Skeletal muscle tissue (tissue), 4 donors: ENCODE data around the gene NOL4L. TPM values are rescaled to one million over a fixed set of nuclear protein-coding genes. Genes with fewer than 3 reads are reported as not detected.
"Not testable (repeated sequence)": the region's sequence is repeated elsewhere in the genome, so short reads cannot be mapped to it uniquely, and the experiment has no call there.

Experiments
- H3K27ac ChIP-seq: one replicate; pipeline ENCODE4 v1.7.0; 2013; ENCODE audit warnings: mild to moderate bottlenecking, low read depth, low read length, inconsistent platforms
- H3K27me3 ChIP-seq, 3 donors: one replicate each; pipeline ENCODE4 v1.7.0; 2013; ENCODE audit warnings: low read length in 3 of 3; ENCODE audit not compliant: control insufficient read depth in 3 of 3, insufficient read depth in 3 of 3
- H3K36me3 ChIP-seq, 3 donors: one replicate each; pipeline ENCODE4 v1.7.0; 2013; ENCODE audit warnings: low read length in 3 of 3; ENCODE audit not compliant: control insufficient read depth in 3 of 3, insufficient read depth in 3 of 3
- H3K4me1 ChIP-seq, 3 donors: one replicate each; pipeline ENCODE4 v1.7.0; 2013; ENCODE audit warnings: low read length in 3 of 3, mild to moderate bottlenecking in 3 of 3; ENCODE audit not compliant: control insufficient read depth in 3 of 3, insufficient read depth in 3 of 3
- H3K4me3 ChIP-seq, 3 donors: one replicate each; pipeline ENCODE4 v1.7.0; 2013; ENCODE audit warnings: low read length in 3 of 3
- H3K9ac ChIP-seq, 3 donors: one replicate each; pipeline ENCODE4 v1.7.0; 2013; ENCODE audit warnings: low read length in 3 of 3, mild to moderate bottlenecking in 3 of 3, moderate library complexity in 2 of 3, low read depth in 1 of 3
- H3K9me3 ChIP-seq, 3 donors: one replicate each; pipeline ENCODE4 v1.7.0; 2013; ENCODE audit warnings: low read length in 3 of 3; ENCODE audit not compliant: control insufficient read depth in 3 of 3
- total RNA-seq: library from RNA; depleted of rRNA; stranded (reverse); fragments of >200 nt; gene quantifications from one replicate; pipeline ENCODE4 v1.2.3, GENCODE V29; 2014
- donor health status: Osteomylitis.

NOL4L gene
- total RNA-seq, 1 donor from 2014 or later: 4.2 TPM

DNA sequence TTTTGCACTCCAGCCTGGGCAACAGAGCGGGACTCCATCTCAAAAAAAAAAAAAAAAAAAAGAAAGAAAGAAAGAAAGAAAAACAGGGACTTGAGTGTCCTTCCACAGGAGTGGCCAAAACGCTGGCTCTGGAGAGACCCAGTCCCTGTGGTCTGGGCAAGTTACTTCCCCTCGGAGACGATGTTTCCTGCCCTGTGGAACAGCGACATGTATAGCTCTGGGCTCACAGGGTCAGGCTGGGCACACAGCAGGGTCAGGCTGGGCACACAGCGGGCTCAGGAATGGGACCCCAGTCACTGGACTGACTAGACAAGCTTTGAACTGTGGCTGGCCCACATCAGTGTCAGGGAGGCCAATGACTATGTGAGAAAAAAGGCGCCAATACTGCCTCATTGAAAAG is 116.3 kb downstream of the NOL4L start:
- Histone ChIP-seq H3K4me1 (peaks cover 30 to 45% (median 40%) of the 10 kb centered on the region in 3 donors), H3K4me3 (no peak overlapping the region), H3K27ac (no peak overlapping the region), H3K36me3 (no peaks in the 10 kb centered on the region), H3K9me3 (no peaks in the 10 kb centered on the region), H3K27me3 (no peaks in the 10 kb centered on the region), H3K9ac (no peak overlapping the region)

GRCh38 chr20:32468313-32468640 is 116.9 kb downstream of the NOL4L start:
- no peak overlapping the region for H3K4me3 ChIP-seq
- H3K4me1 ChIP-seq: peaks cover 26 to 41% (median 34%) of the 10 kb centered on the region in 3 donors
- H3K27ac ChIP-seq: no peak overlapping the region
- no peaks in the 10 kb centered on the region for H3K27me3 ChIP-seq
- peak overlapping the region in 1 of 3 donors; percentile 43 for H3K9ac ChIP-seq
- H3K36me3 ChIP-seq: no peaks in the 10 kb centered on the region
- no peaks in the 10 kb centered on the region for H3K9me3 ChIP-seq

- H3K27ac ChIP-seq: peak overlapping the region; percentile 25
- H3K36me3 ChIP-seq: no peaks in the 10 kb centered on the region
- no peaks in the 10 kb centered on the region for H3K27me3 ChIP-seq
- H3K4me1 ChIP-seq: peaks cover 22 to 38% (median 30%) of the 10 kb centered on the region in 3 donors
- no peaks in the 10 kb centered on the region for H3K9me3 ChIP-seq
- H3K9ac ChIP-seq: peak overlapping the region in 1 of 3 donors; percentile 43
- no peak overlapping the region for H3K4me3 ChIP-seq
Observed at GRCh38 chr20:32467506-32468312, 117.4 kb downstream of the NOL4L start.

- no peaks in the 10 kb centered on the region for H3K27me3 ChIP-seq
- no peak overlapping the region for H3K9ac ChIP-seq
- H3K9me3 ChIP-seq: no peaks in the 10 kb centered on the region
- H3K4me1 ChIP-seq: peaks cover 19 to 31% (median 28%) of the 10 kb centered on the region in 3 donors
- H3K4me3 ChIP-seq: no peak overlapping the region
- no peak overlapping the region for H3K27ac ChIP-seq
- H3K36me3 ChIP-seq: no peaks in the 10 kb centered on the region
Observed at GRCh38 chr20:32466739-32467505, 118.2 kb downstream of the NOL4L start.

- H3K9ac ChIP-seq: peak overlapping the region in 1 of 3 donors; percentile 16
- not testable (repeated sequence) for H3K27ac ChIP-seq, H3K9me3 ChIP-seq, H3K4me3 ChIP-seq, H3K36me3 ChIP-seq, H3K27me3 ChIP-seq
- peaks cover 16 to 30% (median 23%) of the 10 kb centered on the region in 3 donors for H3K4me1 ChIP-seq
Observed at GRCh38 chr20:32465901-32466675, 119.0 kb downstream of the NOL4L start.

DNA sequence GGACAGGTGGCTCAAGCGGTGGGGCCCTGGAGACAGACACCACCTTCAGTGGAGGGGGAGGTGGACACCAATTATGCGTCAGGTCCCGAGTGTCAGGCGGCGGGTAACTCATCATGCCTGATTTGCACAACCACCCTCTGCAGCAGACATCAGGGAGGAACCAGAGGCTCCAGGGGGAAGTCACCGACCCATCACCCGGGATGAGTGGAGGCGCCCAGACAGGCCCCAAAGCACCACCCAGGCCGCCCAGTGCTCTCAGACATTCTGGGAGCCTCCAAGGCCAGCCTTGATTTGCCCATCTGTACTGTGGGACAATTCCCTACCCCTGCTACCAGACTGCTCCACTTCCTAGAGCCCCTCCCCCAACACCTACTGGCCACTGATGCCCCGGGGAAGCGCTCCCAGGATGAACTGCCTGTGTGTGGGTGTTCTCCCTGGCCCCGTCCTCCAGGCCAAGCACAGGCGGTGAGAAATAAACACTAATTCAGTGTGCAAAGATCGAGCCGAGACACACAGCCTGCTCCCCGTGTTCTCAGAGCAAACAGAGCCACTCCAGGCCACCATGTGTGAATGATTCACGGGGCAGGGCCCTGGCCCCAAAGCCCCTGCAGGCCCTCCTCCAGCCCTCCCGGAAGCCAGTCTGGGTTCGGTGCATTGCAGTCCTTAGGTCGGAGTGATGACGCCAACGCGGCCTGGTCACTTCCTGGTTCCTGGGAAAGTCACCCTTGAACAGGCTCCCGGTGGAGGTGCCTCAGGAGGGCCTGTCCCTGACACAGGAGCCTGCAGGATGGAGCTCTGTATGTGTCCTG is 119.8 kb downstream of the NOL4L start:
- Histone ChIP-seq H3K9ac (peak overlapping the region in 1 of 3 donors; percentile 16), H3K4me3 (no peak overlapping the region), H3K4me1 (peaks cover 8 to 23% (median 17%) of the 10 kb centered on the region in 3 donors), H3K27ac (peak overlapping the region; percentile 36), H3K27me3 (no peaks in the 10 kb centered on the region), H3K9me3 (no peaks in the 10 kb centered on the region), H3K36me3 (no peaks in the 10 kb centered on the region)

DNA sequence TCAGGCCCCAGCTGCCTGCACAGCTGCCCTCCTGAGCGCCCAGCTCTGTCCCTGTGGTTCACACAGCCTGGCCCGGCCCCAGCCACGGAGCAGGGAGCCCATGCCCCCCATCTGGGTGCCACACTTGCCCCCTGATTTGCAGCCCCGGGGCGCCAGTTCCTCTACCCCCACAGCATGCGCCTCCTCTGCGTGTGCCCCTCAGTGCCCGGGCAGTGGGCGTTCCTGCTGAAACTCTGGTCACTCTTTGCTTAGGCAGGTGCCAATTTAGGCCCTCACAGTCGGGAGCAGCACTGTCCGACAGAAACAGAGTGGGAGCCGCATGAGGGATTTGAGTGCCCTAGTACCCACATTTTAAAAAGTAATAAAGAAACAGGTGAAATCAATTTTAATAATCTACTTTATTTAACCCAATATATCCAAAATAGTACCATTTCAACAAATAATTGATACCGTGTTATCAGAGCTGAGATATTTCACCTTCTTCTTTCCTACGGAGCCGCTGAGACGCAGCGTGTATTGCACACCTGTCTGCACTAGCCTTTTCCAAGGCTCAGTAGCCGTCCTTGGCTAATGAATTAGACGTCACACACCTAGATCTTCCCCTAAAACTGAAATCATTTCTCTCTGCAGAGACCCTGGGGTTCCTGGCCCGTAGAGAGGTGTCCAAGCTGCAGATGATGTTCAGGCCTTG is 120.6 kb downstream of the NOL4L start:
- H3K36me3 ChIP-seq: no peaks in the 10 kb centered on the region
- no peak overlapping the region for H3K4me3 ChIP-seq
- no peaks in the 10 kb centered on the region for H3K27me3 ChIP-seq
- no peak overlapping the region for H3K27ac ChIP-seq
- peaks cover 5 to 17% (median 14%) of the 10 kb centered on the region in 3 donors for H3K4me1 ChIP-seq
- H3K9me3 ChIP-seq: no peaks in the 10 kb centered on the region
- no peak overlapping the region for H3K9ac ChIP-seq

GRCh38 chr20:32463642-32464400 is 121.3 kb downstream of the NOL4L start:
- Histone ChIP-seq H3K27ac (no peak overlapping the region), H3K36me3 (no peaks in the 10 kb centered on the region)

More at GRCh38 chr20:32463642-32464400, 121.3 kb downstream of the NOL4L start:
- Histone ChIP-seq H3K9me3 (no peaks in the 10 kb centered on the region), H3K4me1 (peaks cover 4 to 14% (median 14%) of the 10 kb centered on the region in 3 donors), H3K4me3 (no peak overlapping the region), H3K9ac (no peak overlapping the region), H3K27me3 (no peaks in the 10 kb centered on the region)
